ENCODE results near the gene MSI2. TPM values are rescaled to one million over a fixed set of nuclear protein-coding genes. Genes with fewer than 3 reads are reported as not detected.
A peak's percentile ranks its signal among the peaks of the same experiment; 100 is the strongest.

MSI2 gene
- total and polyA plus RNA-seq, 7 donors = 12.6 to 25.8 (median 21.3) TPM

DNA sequence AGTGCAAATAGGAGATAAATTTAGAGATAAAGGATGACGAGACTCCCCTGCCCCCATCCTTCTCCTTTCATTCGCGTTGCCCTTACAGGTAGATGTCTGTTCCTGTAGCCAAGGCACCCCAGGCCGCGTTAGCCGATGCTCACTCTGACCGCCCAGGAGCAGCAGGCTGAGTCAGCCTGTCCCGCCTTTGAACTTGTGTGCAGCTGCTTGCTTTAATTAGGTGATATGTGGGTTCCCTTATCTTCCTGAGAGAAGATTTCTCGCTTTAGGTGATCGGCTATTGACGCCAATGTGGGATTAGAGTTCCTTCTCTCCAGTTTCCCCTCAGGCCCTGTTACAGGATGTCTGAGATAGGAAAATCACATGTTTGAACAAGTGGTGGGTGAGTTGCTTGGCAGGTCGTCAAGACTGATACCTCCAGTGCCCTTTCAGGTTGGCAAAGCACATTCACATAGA is 119.5 kb downstream of the MSI2 start:
- peaks cover 0 to 14% (median 6%) of the 10 kb centered on the region in 4 donors for H3K4me1 ChIP-seq
- no peak overlapping the region for H3K27ac ChIP-seq
- DNase-seq = no peak
- H3K9me3 ChIP-seq = peaks cover 0 to 3% (median 0%) of the 10 kb centered on the region in 4 donors
- TF ChIP-seq POLR2A (IDR thresholded peaks at IDR 0.05) (no peak), POLR2AphosphoS5 (IDR thresholded peaks at IDR 0.05) (no peak), EP300 (IDR thresholded peaks at IDR 0.05) (no peak)
- TF ChIP-seq, protein P1, sequence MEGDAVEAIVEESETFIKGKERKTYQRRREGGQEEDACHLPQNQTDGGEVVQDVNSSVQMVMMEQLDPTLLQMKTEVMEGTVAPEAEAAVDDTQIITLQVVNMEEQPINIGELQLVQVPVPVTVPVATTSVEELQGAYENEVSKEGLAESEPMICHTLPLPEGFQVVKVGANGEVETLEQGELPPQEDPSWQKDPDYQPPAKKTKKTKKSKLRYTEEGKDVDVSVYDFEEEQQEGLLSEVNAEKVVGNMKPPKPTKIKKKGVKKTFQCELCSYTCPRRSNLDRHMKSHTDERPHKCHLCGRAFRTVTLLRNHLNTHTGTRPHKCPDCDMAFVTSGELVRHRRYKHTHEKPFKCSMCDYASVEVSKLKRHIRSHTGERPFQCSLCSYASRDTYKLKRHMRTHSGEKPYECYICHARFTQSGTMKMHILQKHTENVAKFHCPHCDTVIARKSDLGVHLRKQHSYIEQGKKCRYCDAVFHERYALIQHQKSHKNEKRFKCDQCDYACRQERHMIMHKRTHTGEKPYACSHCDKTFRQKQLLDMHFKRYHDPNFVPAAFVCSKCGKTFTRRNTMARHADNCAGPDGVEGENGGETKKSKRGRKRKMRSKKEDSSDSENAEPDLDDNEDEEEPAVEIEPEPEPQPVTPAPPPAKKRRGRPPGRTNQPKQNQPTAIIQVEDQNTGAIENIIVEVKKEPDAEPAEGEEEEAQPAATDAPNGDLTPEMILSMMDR (IDR thresholded peaks at IDR 0.05) = no peak
- H3K27me3 ChIP-seq = no peaks in the 10 kb centered on the region
- no peak overlapping the region for H3K4me3 ChIP-seq
- H3K36me3 ChIP-seq = no peaks in the 10 kb centered on the region
- 88 to 90% methylated on average over 12 of the region's 12 CpGs for WGBS, 2 donors
- intact Hi-C loops (cut with DNase I) = no loop called here

DNA sequence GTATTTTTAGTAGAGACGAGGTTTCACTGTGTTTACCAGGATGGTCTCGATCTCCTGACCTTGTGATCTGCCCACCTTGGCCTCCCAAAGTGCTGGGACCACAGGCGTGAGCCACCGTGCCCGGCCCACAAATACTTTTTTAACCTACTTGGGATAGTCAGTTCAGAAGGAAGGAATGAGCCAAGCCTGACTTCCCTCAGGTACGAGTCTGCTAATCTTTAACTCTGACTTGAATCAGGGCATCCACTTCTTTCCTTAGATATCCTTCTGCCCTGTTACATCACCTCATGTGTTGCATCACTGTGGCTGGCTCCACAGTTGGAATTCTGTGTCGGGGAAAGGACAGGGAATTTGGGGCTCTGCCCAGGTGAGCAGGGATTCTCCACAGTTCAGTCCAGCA is 120.8 kb downstream of the MSI2 start:
- Histone ChIP-seq H3K27me3 (no peaks in the 10 kb centered on the region), H3K4me1 (peaks cover 0 to 14% (median 6%) of the 10 kb centered on the region in 4 donors), H3K36me3 (no peaks in the 10 kb centered on the region), H3K9me3 (peaks cover 0 to 3% (median 0%) of the 10 kb centered on the region in 4 donors), H3K4me3 (no peak overlapping the region), H3K27ac (no peak overlapping the region)
- TF ChIP-seq POLR2A (IDR thresholded peaks at IDR 0.05) (no peak), POLR2AphosphoS5 (IDR thresholded peaks at IDR 0.05) (no peak), EP300 (IDR thresholded peaks at IDR 0.05) (no peak)
- TF ChIP-seq, protein P1 (IDR thresholded peaks at IDR 0.05) = no peak
- no peak for DNase-seq
- WGBS, 2 donors = 94 to 95% methylated on average over 7 of the region's 7 CpGs
- intact Hi-C loops (cut with DNase I) = no loop called here

DNA sequence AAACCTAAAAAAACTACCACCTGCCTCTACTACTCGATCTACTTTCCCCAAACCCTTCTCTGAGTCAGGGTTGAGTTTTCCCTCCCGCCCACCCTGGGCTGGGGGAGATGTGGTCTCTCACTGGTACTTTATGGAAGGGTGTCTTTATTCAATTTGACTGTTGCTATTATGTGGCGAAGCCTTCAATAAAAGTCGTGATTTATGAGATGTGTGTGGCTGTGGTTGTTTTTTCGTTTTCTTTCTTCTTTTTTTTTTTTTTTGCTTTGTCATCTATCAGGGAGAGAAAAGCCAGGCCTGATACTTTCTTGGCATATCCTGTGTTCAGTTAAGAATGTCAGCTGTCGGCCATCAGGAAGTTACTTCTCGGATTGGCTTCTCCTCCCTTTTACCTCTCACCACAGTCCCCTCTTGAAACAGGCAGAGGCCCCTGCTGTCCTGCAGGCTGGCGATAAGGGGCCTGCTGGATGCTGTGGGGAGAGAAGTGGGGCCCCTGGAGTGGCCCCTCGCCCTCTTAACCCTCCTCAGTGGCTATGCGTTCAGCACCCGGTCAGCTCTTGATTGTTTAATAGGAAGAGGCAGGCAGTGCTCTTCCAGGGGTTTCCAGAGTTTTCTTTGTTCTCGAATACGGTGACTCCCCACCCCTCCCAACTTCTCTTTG is 123.0 kb downstream of the MSI2 start:
- Histone ChIP-seq H3K4me1 (peaks cover 0 to 14% (median 6%) of the 10 kb centered on the region in 4 donors), H3K27me3 (no peaks in the 10 kb centered on the region), H3K9me3 (peaks cover 0 to 4% (median 0%) of the 10 kb centered on the region in 4 donors), H3K27ac (peak overlapping the region in 1 of 4 donors; percentile 35), H3K4me3 (no peak overlapping the region), H3K36me3 (no peaks in the 10 kb centered on the region)
- TF ChIP-seq EP300 (IDR thresholded peaks at IDR 0.05) (no peak), POLR2A (IDR thresholded peaks at IDR 0.05) (no peak), POLR2AphosphoS5 (IDR thresholded peaks at IDR 0.05) (peak in 3 of 4 donors; percentile 13 to 69 (median 60))
- TF ChIP-seq, protein P1 (IDR thresholded peaks at IDR 0.05) = no peak
- intact Hi-C loops (cut with DNase I) = no loop called here
- WGBS, 2 donors = 47 to 73% methylated on average over 13 of the region's 13 CpGs
- DNase-seq = no peak

GRCh38 chr17:57379895-57380434 is 123.6 kb downstream of the MSI2 start:
- WGBS, 2 donors = 89 to 93% methylated on average over 12 of the region's 12 CpGs
- intact Hi-C loops (cut with DNase I) = no loop called here
- Histone ChIP-seq H3K4me3 (no peak overlapping the region), H3K4me1 (peaks cover 0 to 14% (median 6%) of the 10 kb centered on the region in 4 donors), H3K27me3 (no peaks in the 10 kb centered on the region), H3K9me3 (peaks cover 0 to 4% (median 0%) of the 10 kb centered on the region in 4 donors), H3K27ac (peak overlapping the region in 1 of 4 donors; percentile 35), H3K36me3 (no peaks in the 10 kb centered on the region)
- TF ChIP-seq EP300 (IDR thresholded peaks at IDR 0.05) = no peak
- DNase-seq = no peak

GRCh38 chr17:57381498-57381897 is 125.2 kb downstream of the MSI2 start:
- no peaks in the 10 kb centered on the region for H3K36me3 ChIP-seq
- WGBS, 2 donors = 92 to 96% methylated on average over 4 of the region's 4 CpGs
- intact Hi-C loops (cut with DNase I) = no loop called here

More at GRCh38 chr17:57381498-57381897, 125.2 kb downstream of the MSI2 start:
- DNase-seq = no peak
- TF ChIP-seq EP300 (IDR thresholded peaks at IDR 0.05) (no peak), POLR2A (IDR thresholded peaks at IDR 0.05) (no peak)
- TF ChIP-seq, protein P1 (IDR thresholded peaks at IDR 0.05) = no peak
- no peaks in the 10 kb centered on the region for H3K27me3 ChIP-seq
- H3K27ac ChIP-seq = no peak overlapping the region
- no peak overlapping the region for H3K4me3 ChIP-seq
- H3K4me1 ChIP-seq = peaks cover 0 to 15% (median 8%) of the 10 kb centered on the region in 4 donors
- peaks cover 0 to 4% (median 0%) of the 10 kb centered on the region in 4 donors for H3K9me3 ChIP-seq

Measured in sigmoid colon (tissue), 7 donors.